Nephron progenitor cell (in vitro differentiated cells): ENCODE measurements around the gene VASH2.

ENCODE experiments used
- DNase-seq: peaks from one replicate; pipeline ENCODE4 v3.0.0; 2021
- H3K27ac Mint-ChIP-seq: 2 replicates; pipeline ENCODE4 v1.8.0; 2021; ENCODE audit warnings: mild to moderate bottlenecking, moderate library complexity, mixed read lengths
- H3K27me3 Mint-ChIP-seq: 2 replicates; pipeline ENCODE4 v1.8.0; 2021; ENCODE audit warnings: mild to moderate bottlenecking, low read depth, mixed read lengths; ENCODE audit not compliant: poor library complexity
- H3K36me3 Mint-ChIP-seq: 2 replicates; pipeline ENCODE4 v1.8.0; 2021; ENCODE audit warnings: low read depth, mixed read lengths
- H3K4me1 Mint-ChIP-seq: 2 replicates; pipeline ENCODE4 v1.8.0; 2021; ENCODE audit warnings: mixed read lengths
- H3K4me3 Mint-ChIP-seq: 2 replicates; pipeline ENCODE4 v1.8.0; 2021; ENCODE audit warnings: mild to moderate bottlenecking, moderate library complexity, mixed read lengths
- H3K9me3 Mint-ChIP-seq: 2 replicates; pipeline ENCODE4 v1.8.0; 2021; ENCODE audit warnings: mild to moderate bottlenecking, moderate library complexity, mixed read lengths
- TF ChIP-seq, protein P1 (sequence below): fragments of 200-600 bp; sonication (generic); IDR thresholded peaks from 2 replicates; pipeline ENCODE4 v1.5.0; 2021; ENCODE audit warnings: antibody characterized with exemption

The VASH2 gene

GRCh38 chr1:213035573-213035972 is 85.2 kb downstream of the VASH2 start:
- peaks cover 4% of the 10 kb centered on the region for H3K4me1 Mint-ChIP-seq
- TF ChIP-seq, protein P1, sequence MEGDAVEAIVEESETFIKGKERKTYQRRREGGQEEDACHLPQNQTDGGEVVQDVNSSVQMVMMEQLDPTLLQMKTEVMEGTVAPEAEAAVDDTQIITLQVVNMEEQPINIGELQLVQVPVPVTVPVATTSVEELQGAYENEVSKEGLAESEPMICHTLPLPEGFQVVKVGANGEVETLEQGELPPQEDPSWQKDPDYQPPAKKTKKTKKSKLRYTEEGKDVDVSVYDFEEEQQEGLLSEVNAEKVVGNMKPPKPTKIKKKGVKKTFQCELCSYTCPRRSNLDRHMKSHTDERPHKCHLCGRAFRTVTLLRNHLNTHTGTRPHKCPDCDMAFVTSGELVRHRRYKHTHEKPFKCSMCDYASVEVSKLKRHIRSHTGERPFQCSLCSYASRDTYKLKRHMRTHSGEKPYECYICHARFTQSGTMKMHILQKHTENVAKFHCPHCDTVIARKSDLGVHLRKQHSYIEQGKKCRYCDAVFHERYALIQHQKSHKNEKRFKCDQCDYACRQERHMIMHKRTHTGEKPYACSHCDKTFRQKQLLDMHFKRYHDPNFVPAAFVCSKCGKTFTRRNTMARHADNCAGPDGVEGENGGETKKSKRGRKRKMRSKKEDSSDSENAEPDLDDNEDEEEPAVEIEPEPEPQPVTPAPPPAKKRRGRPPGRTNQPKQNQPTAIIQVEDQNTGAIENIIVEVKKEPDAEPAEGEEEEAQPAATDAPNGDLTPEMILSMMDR, result no peak
- no peak overlapping the region for H3K27ac Mint-ChIP-seq
- no peaks in the 10 kb centered on the region for H3K36me3 Mint-ChIP-seq
- DNase-seq, result no peak
- H3K4me3 Mint-ChIP-seq, result no peak overlapping the region
- H3K9me3 Mint-ChIP-seq, result peaks cover 13% of the 10 kb centered on the region
- peaks cover 16% of the 10 kb centered on the region for H3K27me3 Mint-ChIP-seq
